Measurements from ENCODE around the gene EGR2. TPM values are rescaled to one million over a fixed set of nuclear protein-coding genes. Genes with fewer than 3 reads are reported as not detected.

EGR2 gene
- total RNA-seq, 1 experiment from 2014 or later, result 0.92 TPM

GRCh38 chr10:62843600-62843999 lies 27.4 kb upstream of the EGR2 start (continued):
- TF ChIP-seq RELA (CRISPR knock-in tag; IDR thresholded peaks at IDR 0.05; ENCODE audit: borderline replicate concordance), result no peak
- no peak for TF ChIP-seq MXD4 (CRISPR knock-in tag; IDR thresholded peaks at IDR 0.05; ENCODE audit: borderline replicate concordance)

- no peaks in the 10 kb centered on the region for H3K4me1 Mint-ChIP-seq
- DNase-seq (ENCODE audit: low spot score) (no peak), ATAC-seq (no peak)
- POLR2A ChIA-PET, result no interaction called here
- H3K27me3 Mint-ChIP-seq (ENCODE audit: low read depth), result no peaks in the 10 kb centered on the region
- TF ChIP-seq NFYB (CRISPR knock-in tag; conservative IDR thresholded peaks at IDR 0.05; ENCODE audit: low read depth), result no peak
- TF ChIP-seq USF2 (CRISPR knock-in tag; IDR thresholded peaks at IDR 0.05), result no peak
- no peak for TF ChIP-seq GTF2I (CRISPR knock-in tag; conservative IDR thresholded peaks at IDR 0.05)
- TF ChIP-seq E2F5 (CRISPR knock-in tag; IDR thresholded peaks at IDR 0.05), result no peak
- TF ChIP-seq ATF6 (CRISPR knock-in tag; IDR thresholded peaks at IDR 0.05), result no peak
- TF ChIP-seq SMAD3 (CRISPR knock-in tag; IDR thresholded peaks at IDR 0.05; ENCODE audit: borderline replicate concordance), result no peak
- no peak for TF ChIP-seq ATF3 (CRISPR knock-in tag; conservative IDR thresholded peaks at IDR 0.05)
- TF ChIP-seq ZNF281 (CRISPR knock-in tag; IDR thresholded peaks at IDR 0.05), result no peak
- TF ChIP-seq NR2C2 (CRISPR knock-in tag; IDR thresholded peaks at IDR 0.05), result no peak
- TF ChIP-seq ELF4 (CRISPR knock-in tag; IDR thresholded peaks at IDR 0.05; ENCODE audit: low read depth), result no peak
- TF ChIP-seq ZNF671 (CRISPR knock-in tag; IDR thresholded peaks at IDR 0.05), result no peak
- peaks cover 14% of the 10 kb centered on the region for H3K9me3 Mint-ChIP-seq
- no peak overlapping the region for H3K27ac Mint-ChIP-seq
- H3K36me3 Mint-ChIP-seq, result no peaks in the 10 kb centered on the region
- CTCF ChIA-PET, result interaction anchor here (1.5 kb wide), 1 partner anchor 25 kb away, joined by 7 read pairs; no protein-coding TSS in a partner anchor
- H3K4me3 Mint-ChIP-seq, result no peak overlapping the region
Measured at GRCh38 chr10:62842983-62843382, 26.8 kb upstream of the EGR2 start.

GRCh38 chr10:62839590-62839989 lies 23.4 kb upstream of the EGR2 start:
- no peak overlapping the region for H3K27ac Mint-ChIP-seq
- H3K9me3 Mint-ChIP-seq, result 0 out of 2 replicates have a peak, but pooled peaks cover 4% of the 10 kb centered on the region

More at GRCh38 chr10:62839590-62839989, 23.4 kb upstream of the EGR2 start:
- DNase-seq (ENCODE audit: low spot score) (no peak), ATAC-seq (no peak)
- ChIA-PET CTCF (interaction anchor here (1.0 kb wide), 1 partner anchor 22 kb away, joined by 4 read pairs; no protein-coding TSS in a partner anchor), POLR2A (no interaction called here)
- TF ChIP-seq E2F4 (CRISPR knock-in tag; IDR thresholded peaks at IDR 0.05; ENCODE audit: borderline replicate concordance, low read depth) (no peak), ZBTB21 (CRISPR knock-in tag; IDR thresholded peaks at IDR 0.05; ENCODE audit: borderline replicate concordance) (no peak)
- H3K4me1 Mint-ChIP-seq, result no peaks in the 10 kb centered on the region
- H3K36me3 Mint-ChIP-seq, result no peaks in the 10 kb centered on the region
- no peaks in the 10 kb centered on the region for H3K27me3 Mint-ChIP-seq (ENCODE audit: low read depth)
- H3K4me3 Mint-ChIP-seq, result no peak overlapping the region
